GM06990 (cell line): ENCODE measurements around the gene ZC3H18.

Experiments used
- DNase-seq: peaks from one replicate; pipeline ENCODE4 v3.0.0-alpha.2; 2011; ENCODE audit not compliant: insufficient read length; ENCODE audit errors: extremely low read depth
- H3K27me3 ChIP-seq: replicated peaks from 2 replicates; pipeline ENCODE4 v1.6.0; 2011; ENCODE audit warnings: low read length; ENCODE audit not compliant: control insufficient read depth, insufficient read depth
- H3K36me3 ChIP-seq: 2 replicates; pipeline ENCODE4 v1.5.1; 2011; ENCODE audit warnings: low read length; ENCODE audit not compliant: control insufficient read depth, insufficient read depth
- H3K4me3 ChIP-seq: replicated peaks from 2 replicates; pipeline ENCODE4 v1.5.1; 2011; ENCODE audit warnings: low read depth, mild to moderate bottlenecking, control low read depth, low read length
- TF ChIP-seq, protein P1 (sequence below): IDR thresholded peaks from 2 replicates; pipeline ENCODE4 v1.5.1; 2011; ENCODE audit warnings: low read length, control low read depth, mild to moderate bottlenecking, inconsistent platforms; ENCODE audit not compliant: insufficient read depth, poor library complexity, severe bottlenecking

The ZC3H18 gene

GRCh38 chr16:88581033-88581432, 10.8 kb downstream of the ZC3H18 start:
- H3K27me3 ChIP-seq = no peaks in the 10 kb centered on the region
- no peak overlapping the region for H3K4me3 ChIP-seq
- peaks cover 48% of the 10 kb centered on the region for H3K36me3 ChIP-seq
- no peak for DNase-seq
- TF ChIP-seq, protein P1, sequence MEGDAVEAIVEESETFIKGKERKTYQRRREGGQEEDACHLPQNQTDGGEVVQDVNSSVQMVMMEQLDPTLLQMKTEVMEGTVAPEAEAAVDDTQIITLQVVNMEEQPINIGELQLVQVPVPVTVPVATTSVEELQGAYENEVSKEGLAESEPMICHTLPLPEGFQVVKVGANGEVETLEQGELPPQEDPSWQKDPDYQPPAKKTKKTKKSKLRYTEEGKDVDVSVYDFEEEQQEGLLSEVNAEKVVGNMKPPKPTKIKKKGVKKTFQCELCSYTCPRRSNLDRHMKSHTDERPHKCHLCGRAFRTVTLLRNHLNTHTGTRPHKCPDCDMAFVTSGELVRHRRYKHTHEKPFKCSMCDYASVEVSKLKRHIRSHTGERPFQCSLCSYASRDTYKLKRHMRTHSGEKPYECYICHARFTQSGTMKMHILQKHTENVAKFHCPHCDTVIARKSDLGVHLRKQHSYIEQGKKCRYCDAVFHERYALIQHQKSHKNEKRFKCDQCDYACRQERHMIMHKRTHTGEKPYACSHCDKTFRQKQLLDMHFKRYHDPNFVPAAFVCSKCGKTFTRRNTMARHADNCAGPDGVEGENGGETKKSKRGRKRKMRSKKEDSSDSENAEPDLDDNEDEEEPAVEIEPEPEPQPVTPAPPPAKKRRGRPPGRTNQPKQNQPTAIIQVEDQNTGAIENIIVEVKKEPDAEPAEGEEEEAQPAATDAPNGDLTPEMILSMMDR = no peak

- TF ChIP-seq, protein P1 = no peak
- Histone ChIP-seq H3K36me3 (peaks cover 46% of the 10 kb centered on the region), H3K27me3 (no peaks in the 10 kb centered on the region), H3K4me3 (no peak overlapping the region)
- DNase-seq = no peak
Measured at GRCh38 chr16:88582912-88583575, 12.8 kb downstream of the ZC3H18 start.

- TF ChIP-seq, protein P1 = no peak
- no peaks in the 10 kb centered on the region for H3K27me3 ChIP-seq
- no peak for DNase-seq
- H3K4me3 ChIP-seq = no peak overlapping the region
- H3K36me3 ChIP-seq = peaks cover 41% of the 10 kb centered on the region
Measured at GRCh38 chr16:88584676-88585075, 14.5 kb downstream of the ZC3H18 start.

DNA sequence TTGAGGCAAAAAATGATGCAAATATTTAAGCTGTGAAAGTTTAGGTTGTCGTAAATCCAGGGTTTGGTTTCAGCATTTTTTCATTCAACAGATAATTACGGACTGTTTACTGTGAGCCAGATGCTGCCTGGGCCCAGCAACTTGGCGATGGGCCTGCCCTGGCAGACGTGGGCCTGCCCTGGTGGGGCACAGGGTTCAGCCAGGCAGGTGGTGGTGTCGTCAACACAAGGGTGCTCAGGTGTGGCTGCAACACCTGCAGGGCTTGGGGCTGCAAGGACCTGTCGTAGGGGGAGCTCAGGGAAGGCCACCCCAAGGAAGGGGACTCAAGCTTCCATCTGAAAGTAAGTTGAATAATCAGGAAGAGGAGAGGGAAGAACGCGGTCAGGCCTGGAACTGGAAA, 15.1 kb downstream of the ZC3H18 start:
- Histone ChIP-seq H3K4me3 (no peak overlapping the region), H3K27me3 (no peaks in the 10 kb centered on the region), H3K36me3 (peaks cover 40% of the 10 kb centered on the region)
- TF ChIP-seq, protein P1 = no peak
- no peak for DNase-seq

GRCh38 chr16:88585927-88586581, 15.9 kb downstream of the ZC3H18 start:
- Histone ChIP-seq H3K27me3 (no peaks in the 10 kb centered on the region), H3K36me3 (peaks cover 35% of the 10 kb centered on the region), H3K4me3 (no peak overlapping the region)
- DNase-seq = no peak
- TF ChIP-seq, protein P1 = no peak
